DMS79 treated with DMSO at 0.1 percent for 48 hours (cell line): ENCODE results near the gene TGIF1.

Source experiments
- DNase-seq: peaks from one replicate; lab custom pipeline; 2025; lab: John Stamatoyannopoulos, UW

The TGIF1 gene

DNA sequence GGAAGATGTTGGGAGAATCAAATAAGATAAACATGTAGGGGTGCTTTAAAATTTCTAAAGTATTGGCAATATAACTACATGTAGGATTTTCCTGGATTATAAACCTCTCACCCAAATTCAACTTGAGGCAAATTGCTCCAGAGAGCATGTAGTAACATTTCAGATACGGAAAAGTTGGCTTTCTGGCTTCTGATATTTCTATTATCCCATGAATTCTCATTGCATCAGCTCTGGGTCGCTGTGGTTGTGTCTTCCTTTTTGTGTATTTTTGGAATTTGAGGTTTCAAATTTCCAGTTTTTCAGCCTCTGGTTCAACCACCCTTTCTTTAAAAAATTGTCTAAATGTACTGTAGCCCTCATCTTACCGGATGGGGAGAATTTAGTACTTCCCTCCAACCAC, 32.3 kb downstream of the TGIF1 start:
- no peak for DNase-seq

DNA sequence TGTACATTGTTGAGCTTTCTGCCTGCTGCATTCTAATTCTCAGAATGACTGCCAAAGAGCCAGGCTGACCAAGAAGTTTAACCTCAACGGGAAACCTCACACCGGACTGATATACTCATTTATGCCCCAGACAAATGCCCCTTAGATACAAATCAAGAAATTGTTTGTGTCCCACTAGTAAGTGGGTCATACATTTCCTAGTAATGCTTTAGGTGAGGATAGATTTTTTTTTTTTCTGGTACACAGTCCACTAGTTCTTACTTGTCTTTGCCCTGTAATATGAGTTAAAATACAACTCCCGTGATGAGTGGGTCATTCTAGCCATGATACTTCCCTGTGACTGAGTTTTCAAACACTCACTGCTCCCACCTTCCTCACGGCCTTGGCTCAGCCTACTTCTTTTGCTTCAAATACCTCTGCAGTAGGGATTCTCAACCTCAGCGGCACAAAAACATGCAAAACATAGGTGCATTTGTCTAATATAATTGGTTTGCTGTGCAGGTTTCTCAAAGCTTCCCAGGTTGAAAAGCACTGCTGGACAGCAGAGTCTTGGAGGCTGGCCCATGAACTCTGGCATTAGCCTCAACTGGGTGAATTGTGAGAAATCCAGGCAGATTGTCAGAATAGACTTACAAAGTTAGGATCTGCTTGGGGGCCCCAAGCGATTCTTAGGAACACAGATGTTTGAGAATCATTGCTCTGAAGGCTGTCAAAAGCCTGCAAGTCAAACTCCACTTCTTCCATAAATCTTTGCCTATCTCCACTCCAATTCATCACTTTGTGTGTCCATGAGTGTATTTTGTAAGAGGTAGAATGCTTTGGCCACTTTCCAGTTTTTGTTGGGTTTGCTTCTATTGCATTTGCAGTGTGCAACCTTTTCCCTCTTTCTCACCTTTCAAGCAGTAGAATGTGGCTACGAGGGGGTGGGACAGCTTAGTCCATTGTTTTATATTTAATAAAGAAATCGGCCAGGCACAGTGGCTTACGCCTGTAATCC, 35.5 kb downstream of the TGIF1 start:
- DNase-seq: no peak

DNA sequence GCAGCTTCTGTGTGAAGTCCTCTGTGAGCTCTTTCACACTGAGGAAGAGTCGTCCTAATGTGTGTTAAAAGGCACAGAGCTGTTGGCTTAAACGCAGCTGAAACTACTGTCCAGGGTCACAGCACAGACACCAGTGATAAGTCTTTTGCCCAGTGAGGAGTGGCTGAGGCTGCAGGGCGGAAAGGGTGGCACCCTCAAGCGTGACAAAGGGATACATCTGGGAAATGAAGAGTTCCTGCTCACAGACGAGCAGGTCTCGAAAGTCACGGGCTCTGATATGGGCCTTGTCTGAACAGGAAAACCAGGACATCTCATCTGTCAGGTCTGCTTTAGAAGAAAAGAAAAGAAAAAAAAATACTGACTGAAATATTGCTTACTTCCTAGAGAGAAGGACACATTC, 36.5 kb downstream of the TGIF1 start:
- DNase-seq: no peak

DNA sequence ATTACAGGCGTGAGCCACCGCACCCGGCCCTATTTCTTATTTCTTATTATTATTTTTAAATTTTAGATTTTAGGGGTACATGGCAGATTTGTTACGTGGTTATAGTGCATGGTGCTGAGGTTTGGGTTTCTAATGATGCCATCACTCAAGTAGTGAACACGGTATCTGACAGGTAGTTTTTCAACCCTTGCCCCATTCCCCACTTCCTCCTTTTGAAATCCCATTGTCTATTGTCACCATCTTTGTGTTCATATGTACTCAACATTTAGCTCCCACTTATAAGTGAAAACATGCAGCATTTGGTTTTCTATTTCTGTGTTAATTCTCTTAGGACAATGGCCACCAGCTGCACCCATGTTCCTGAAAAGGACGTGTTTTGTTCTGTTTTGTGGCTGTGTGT, 39.5 kb downstream of the TGIF1 start:
- DNase-seq: no peak

DNA sequence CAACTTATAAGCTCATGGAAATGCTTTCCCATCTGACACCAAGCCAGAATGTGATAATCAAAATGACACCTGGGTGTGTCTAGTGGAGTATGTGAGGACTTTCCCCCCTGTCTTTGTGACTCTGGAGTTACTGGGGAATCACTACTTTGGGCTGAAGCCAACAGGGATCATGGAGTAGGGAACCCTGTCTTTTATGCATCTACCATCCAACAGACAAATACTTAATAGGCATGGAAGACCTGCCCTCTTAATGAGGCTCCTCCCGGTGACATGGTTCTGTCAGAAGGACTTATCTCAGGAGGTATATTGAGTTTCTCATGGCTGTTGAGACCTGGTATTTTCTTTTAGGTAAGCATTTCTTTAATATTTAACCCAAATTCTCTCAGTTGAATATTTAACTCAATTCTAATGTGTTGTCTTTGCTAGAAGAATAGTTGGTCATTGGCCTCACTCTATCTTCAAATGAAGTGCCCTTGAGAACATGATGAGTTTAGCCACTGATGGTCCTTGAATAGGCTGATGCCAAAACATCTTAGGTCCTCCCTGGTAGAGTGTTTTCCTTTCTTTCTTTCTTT, 42.1 kb downstream of the TGIF1 start:
- peak; percentile 80 for DNase-seq

DNA sequence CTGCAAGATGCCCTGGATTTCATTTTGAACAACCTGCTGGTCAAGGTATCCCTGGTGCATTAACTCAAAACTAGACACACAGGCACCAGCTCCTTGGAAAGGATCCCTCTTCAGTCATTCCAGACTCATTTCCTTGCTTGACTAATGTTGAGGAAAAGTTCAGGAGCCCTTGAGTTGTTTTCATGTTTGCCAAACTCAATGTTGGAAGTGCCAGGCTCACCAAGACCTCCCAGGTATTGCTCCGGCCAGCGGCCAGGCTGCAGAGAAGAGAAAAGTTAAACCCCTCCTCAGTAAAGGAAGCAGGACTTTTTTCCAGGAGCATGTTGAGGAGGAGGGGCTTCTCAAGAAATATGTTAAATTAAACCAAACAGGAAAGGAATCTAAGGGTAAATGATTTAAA, 42.7 kb downstream of the TGIF1 start:
- DNase-seq: peak; percentile 87

DNA sequence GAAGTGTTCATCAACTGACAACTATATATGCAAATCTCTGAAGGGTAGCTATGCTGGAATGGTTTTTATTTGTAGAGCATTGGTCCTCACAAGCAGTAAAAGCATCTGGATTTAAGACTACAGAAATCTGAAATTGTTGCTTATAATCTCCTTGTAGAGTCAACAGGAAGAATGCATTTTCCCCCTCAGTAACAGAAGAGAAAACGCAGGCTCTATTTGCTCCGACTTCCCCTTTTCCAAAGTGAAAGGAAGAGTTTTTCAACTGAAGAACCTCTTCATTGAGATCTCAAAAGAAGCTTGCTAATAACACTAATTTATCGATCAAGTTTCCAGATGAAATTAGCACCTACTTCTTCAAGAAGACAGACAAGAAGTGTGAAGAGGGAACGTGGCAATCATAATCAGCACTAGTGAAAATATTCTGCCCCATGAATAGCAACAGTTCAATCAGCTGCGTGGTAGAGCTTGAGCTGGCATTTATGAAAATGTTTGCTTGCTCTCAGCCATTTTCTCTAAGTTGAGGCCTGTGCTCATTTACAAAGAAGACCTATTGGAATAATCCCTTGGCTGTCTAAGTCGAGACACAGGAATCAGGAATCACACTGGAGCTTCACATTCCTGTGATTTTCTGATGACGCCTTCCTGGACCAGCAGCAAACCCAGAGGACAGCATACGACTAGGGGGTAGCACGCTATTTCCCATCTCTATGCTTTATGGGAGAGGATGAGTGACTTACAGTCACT, 43.7 kb downstream of the TGIF1 start:
- peak; percentile 75 for DNase-seq

DNA sequence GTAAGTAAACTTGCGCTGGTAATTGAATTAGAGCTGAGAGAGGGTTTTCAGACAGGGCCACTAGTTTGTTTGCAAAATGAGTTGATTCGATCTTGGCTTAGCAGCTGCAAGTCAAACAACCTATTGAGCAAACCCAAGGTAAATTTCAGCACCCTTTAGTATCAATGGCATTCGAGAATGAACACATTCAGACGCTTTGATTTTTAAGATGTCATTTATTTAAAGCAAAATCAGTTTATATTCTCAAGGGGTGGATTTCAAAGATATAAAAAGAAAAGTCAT, 44.2 kb downstream of the TGIF1 start:
- DNase-seq: peak; percentile 67

DNA sequence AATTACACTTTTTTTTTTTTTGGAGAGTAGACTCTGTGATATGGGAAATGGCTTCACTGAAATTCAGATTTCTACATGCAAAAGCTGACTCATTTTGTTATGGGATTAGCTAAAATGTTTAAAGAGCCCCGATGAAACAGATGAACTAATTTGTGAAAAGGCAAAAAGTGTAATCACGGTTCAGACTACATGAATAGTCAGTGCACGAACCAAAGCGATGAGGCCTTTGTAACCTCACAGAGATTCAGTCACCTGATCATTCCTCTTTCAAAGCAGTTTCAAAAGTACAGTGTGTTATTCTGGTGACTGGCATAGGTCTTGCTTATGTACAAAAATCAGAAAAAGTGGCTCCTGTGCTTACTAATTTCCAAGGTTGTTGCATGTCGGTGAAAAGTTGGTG, 44.6 kb downstream of the TGIF1 start:
- DNase-seq: no peak

DNA sequence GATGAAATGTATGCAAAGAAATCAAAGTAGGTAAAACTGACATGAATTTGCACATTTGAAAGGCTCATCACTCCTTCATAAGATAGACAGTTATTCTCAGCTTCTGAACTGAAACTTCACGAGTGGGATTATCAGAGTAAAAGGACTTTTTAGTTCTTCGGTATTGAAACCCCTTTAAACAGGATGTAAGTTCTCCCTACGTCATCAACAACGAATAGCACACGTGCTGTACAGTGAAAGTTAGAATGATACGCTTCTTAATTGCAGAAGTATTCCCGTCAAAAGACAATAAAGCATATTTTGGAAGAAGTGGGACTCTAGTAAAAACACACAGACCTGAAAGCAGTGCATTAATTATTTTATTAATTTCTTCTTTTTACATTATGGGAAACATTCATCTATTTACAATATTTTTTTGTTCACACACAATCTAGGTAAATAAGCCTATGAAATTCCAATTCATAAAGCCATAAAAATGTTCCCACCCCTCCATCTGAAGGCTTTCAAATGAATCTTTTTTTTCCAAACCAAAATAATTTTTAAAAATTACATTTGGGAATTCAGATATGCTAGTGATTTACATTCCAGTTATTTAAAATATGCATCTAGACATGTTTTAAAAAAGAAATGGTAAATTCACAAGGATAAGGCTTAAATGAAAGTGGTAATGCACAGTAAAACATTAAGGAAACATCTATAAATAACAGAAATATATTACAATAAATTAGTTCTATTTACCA, 45.9 kb downstream of the TGIF1 start:
- DNase-seq: peak; percentile 52

DNA sequence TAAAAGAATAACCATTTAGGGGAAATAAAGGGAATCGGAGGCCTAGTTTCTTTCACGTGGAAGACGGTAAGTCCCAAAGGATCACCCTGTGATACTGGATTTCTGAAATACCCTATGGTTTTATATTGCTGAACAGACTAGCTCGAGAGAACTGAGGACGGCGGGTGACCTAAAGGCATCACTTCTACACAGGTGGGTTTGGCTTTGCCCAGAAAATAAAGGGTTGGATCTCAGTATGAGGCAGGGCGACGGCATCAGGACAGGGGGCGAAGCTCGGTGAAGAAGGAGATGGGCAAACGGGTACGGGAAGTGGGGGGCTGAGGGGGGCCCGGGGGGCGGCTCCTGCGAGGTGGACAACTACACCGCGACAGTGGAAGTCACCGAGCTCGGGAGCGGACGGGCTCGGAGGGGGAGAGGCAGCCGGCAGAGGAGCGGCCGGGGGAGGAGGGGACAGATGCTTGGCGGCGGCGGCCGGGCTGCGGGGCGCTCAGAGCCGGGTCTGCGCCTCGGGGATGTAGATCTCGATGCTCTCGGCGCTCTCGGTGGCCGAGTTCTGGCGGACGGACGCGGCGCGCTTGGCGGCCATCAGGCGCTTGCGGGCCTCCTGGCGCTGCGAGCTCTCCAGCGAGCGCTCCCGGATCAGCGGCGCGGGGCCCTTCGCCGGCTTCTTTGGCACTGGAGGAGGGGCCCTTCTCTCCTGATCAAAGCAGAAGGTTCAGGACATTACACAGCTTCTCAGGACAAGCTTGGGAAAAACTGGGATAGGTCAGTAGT, 48.9 kb downstream of the TGIF1 start:
- DNase-seq: peak; percentile 87

DNA sequence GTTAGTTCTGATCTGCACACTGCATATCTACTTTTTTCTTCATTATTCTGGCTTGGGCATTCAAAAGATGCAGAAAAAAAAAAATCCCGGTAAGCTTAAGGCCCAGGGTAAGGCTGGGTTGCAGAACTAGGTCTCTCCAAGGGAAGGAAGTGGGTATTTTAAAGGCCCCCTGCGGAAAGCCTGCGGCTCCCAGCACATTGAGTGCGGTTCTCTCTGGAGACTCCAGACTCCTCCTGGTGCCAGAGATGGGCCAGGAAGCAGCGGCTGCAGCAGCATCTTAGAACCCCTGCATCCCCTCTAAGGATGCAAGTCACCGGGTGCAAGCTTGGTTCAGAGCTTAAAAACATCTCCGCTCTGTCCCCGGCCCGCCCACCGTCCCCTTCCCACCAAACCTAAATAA, 49.5 kb downstream of the TGIF1 start:
- peak; percentile 93 for DNase-seq

DNA sequence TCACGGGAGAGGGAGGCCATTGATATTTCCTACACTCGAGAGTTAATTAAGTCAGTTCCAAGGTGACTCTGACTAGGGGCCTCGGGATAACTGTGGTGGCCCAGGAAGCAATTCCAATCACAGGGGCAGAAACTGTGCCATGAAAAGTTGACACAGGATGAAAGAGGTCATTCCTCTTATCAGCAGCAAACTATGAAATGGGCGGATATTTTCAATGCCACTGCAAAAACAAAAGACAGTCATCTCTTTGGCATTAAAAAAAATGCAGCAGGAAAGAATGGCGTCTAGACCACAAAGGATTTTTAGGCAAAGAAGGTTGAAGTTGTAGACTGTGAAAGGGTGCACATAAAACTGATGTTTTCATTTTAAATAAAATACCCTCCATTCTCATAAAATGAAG, 50.0 kb downstream of the TGIF1 start:
- DNase-seq: no peak

DNA sequence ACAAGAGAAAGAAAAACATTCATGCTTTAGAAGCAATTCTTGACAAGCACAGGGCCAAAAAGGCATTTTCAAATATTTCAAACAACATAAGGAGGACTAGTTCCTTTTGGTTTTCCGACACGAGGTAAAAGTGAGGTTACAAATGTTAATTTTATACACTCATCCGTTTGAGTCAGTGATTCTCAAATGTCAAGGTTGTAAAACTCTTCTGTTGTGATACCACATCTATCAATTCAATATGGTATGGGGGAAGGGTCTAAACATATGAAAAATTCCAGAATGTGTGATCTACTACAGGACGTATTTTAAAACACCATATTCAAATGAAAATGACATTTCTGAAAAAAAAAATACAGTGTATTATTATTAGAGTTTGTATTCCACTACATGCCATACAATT, 52.7 kb downstream of the TGIF1 start:
- DNase-seq: no peak

DNA sequence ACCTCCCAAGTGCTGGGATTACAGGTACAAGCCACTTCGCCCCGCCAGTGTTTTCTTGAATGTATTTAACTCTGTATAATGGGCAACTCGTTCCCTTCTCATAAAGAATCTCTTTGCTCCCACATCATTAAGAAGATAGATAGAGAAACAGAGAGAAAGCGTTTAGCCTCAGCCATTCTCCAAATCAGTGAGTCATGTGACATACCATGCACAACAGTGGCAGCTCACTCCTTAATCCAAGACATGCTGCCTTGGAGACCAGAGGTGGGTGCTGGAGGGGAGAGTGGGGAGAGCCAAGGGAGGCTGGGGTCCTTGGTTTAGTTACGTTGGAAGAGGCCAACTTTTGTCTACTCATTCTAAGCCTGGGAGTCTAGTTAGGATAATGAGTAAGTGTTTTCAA, 54.7 kb downstream of the TGIF1 start:
- no peak for DNase-seq

DNA sequence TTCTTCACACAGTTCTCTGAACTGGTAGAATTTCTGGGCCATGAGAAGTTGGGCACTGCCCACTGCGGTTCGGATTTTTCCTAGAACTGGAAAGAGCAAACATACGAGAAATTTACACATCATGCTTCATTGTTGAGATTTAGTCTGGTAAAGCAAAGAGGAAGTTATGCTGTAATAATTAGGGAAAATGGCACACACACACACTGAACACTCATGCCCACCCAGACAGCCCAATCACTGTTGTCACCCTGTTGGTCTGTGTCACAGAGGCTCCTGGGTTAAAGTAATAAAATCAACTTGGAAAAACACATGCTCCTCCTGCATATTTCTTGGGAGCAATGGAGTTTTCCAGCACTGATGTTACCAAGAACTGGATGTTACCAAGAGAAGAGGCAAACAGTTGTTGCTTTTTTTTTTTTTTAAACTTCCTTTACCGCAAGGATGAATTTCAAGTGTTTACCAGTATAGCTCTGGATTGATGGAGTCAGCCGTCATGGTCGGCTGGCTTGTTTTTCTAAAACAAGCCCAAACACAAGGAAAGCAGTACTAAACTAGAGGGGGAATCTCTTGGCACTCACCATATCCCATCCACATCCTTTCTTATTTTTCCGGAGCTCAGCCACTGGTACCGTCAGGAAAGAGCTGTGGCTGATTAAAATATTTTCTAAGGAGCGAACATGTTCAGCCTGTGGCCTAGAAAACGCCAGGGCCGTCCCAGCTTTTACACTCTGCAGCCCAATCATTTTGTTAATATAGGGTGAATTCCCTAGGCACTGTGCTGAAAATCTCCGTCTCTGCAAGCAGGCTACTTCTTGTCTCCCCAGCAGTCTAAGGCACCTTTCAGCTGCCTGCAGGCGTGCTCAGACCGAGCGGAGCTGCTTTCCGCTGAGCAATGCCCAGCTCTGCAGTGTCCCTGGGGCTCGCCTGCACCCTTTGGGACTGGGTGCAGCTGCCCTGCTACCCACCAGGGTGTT, 58.9 kb downstream of the TGIF1 start:
- peak; percentile 99 for DNase-seq
